Measurements from ENCODE around the gene LGALS3BP.

The LGALS3BP gene

GRCh38 chr17:78956254-78956653, 23.5 kb downstream of the LGALS3BP start:
- Histone ChIP-seq H3K4me3 (ENCODE audit: low read depth, low read length) (no peak overlapping the region), H3K9me3 (ENCODE audit: severe bottlenecking) (peaks cover 10% of the 10 kb centered on the region), H3K36me3 (no peaks in the 10 kb centered on the region), H3K27me3 (ENCODE audit: insufficient read depth, low read depth, severe bottlenecking) (no peaks in the 10 kb centered on the region), H3K27ac (no peak overlapping the region)
- no peak for DNase-seq
- no peak for TF ChIP-seq CTCF (IDR thresholded peaks at IDR 0.05; ENCODE audit: low read depth, low read length)

GRCh38 chr17:78954684-78955083, 25.0 kb downstream of the LGALS3BP start:
- DNase-seq: no peak
- Histone ChIP-seq H3K9me3 (ENCODE audit: severe bottlenecking) (peaks cover 25% of the 10 kb centered on the region), H3K36me3 (no peaks in the 10 kb centered on the region; the same call in 1 of the 2 replicates), H3K27me3 (ENCODE audit: insufficient read depth, low read depth, severe bottlenecking) (no peaks in the 10 kb centered on the region), H3K4me3 (ENCODE audit: low read depth, low read length) (no peak overlapping the region), H3K27ac (no peak overlapping the region)
- no peak for TF ChIP-seq CTCF (IDR thresholded peaks at IDR 0.05; ENCODE audit: low read depth, low read length)

- H3K27me3 ChIP-seq (ENCODE audit: insufficient read depth, low read depth, severe bottlenecking): no peaks in the 10 kb centered on the region
- DNase-seq: no peak
- no peak for TF ChIP-seq CTCF (IDR thresholded peaks at IDR 0.05; ENCODE audit: low read depth, low read length)
Measured at GRCh38 chr17:78953356-78954350, 26.1 kb downstream of the LGALS3BP start.

GRCh38 chr17:78952706-78953105, 27.0 kb downstream of the LGALS3BP start:
- Histone ChIP-seq H3K9me3 (ENCODE audit: severe bottlenecking) (peaks cover 28% of the 10 kb centered on the region), H3K36me3 (no peaks in the 10 kb centered on the region; the same call in 1 of the 2 replicates), H3K27me3 (ENCODE audit: insufficient read depth, low read depth, severe bottlenecking) (no peaks in the 10 kb centered on the region), H3K27ac (no peak overlapping the region), H3K4me3 (ENCODE audit: low read depth, low read length) (no peak overlapping the region)
- DNase-seq: no peak
- no peak for TF ChIP-seq CTCF (IDR thresholded peaks at IDR 0.05; ENCODE audit: low read depth, low read length)

More at GRCh38 chr17:78953356-78954350, 26.1 kb downstream of the LGALS3BP start:
- peaks cover 28% of the 10 kb centered on the region for H3K9me3 ChIP-seq (ENCODE audit: severe bottlenecking)
- H3K4me3 ChIP-seq (ENCODE audit: low read depth, low read length): no peak overlapping the region
- no peak overlapping the region for H3K27ac ChIP-seq
- H3K36me3 ChIP-seq: no peaks in the 10 kb centered on the region; the same call in 1 of the 2 replicates

- Histone ChIP-seq H3K36me3 (no peaks in the 10 kb centered on the region; the same call in 1 of the 2 replicates), H3K4me3 (ENCODE audit: low read depth, low read length) (no peak overlapping the region), H3K9me3 (ENCODE audit: severe bottlenecking) (peaks cover 28% of the 10 kb centered on the region), H3K27me3 (ENCODE audit: insufficient read depth, low read depth, severe bottlenecking) (no peaks in the 10 kb centered on the region), H3K27ac (no peak overlapping the region)
- DNase-seq: no peak
- no peak for TF ChIP-seq CTCF (IDR thresholded peaks at IDR 0.05; ENCODE audit: low read depth, low read length)
Measured at GRCh38 chr17:78951967-78952551, 27.7 kb downstream of the LGALS3BP start.
